Ovary (tissue), 3 donors: ENCODE measurements around the gene LMO7.

Experiments used
- CTCF ChIP-seq, 3 donors: fragments of 450-650 bp in 2 of 3; fragments of 200-600 bp in 1 of 3; IDR thresholded peaks; one replicate each; pipeline versions ENCODE4 v1.5.1 to v1.8.0; 2016 to 2022; ENCODE audit warnings: antibody characterized with exemption in 3 of 3, mild to moderate bottlenecking in 1 of 3
- EP300 ChIP-seq: sonication (generic); formaldehyde crosslinking; IDR thresholded peaks from one replicate; pipeline ENCODE4 v1.6.1; 2017; ENCODE audit warnings: antibody characterized with exemption
- donor health status: DM: no; HTN: no; CAD: no.

DNA sequence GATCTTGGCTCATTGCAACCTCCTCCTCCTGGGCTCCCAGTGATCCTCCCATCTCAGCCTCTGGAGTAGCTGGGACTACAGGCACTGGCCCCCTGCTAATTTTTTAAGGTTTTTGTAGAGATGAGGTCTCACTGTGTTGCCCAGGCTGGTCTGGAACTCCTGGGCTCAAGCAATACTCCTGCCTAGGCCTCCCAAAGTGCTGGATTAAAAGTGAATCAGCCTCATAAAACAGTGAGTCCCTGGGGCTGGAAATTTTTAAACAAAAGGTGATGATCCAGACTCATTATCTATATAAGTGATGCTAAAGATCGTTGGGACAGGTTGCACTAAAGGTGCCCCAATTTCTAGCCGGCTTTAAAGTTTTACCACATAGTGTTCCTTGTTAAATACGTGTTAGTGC lies 112.7 kb downstream of the LMO7 start:
- no peak for TF ChIP-seq EP300
- no peak for TF ChIP-seq CTCF (IDR thresholded peaks at IDR 0.05)
